H9 (cell line): ENCODE results near the gene MPL. TPM values are rescaled to one million over a fixed set of nuclear protein-coding genes. Genes with fewer than 3 reads are reported as not detected.

Experiments used
- DNase-seq: peaks from one replicate; pipeline ENCODE4 v3.0.0-alpha.2; 2017
- H2AFZ ChIP-seq: one replicate; pipeline ENCODE4 v1.6.1; 2013; ENCODE audit warnings: mild to moderate bottlenecking, low read length, control low read depth, moderate library complexity
- H2AK5ac ChIP-seq: 2 replicates; pipeline ENCODE4 v1.6.1; 2013; ENCODE audit warnings: low read length, control low read depth, mixed read lengths; ENCODE audit not compliant: insufficient read length
- H2BK120ac ChIP-seq: one replicate; pipeline ENCODE4 v1.6.1; 2013; ENCODE audit warnings: low read depth, mild to moderate bottlenecking, low read length, control low read depth, inconsistent platforms; ENCODE audit not compliant: poor library complexity, severe bottlenecking
- H2BK12ac ChIP-seq: 2 replicates; pipeline ENCODE4 v1.6.1; 2013; ENCODE audit warnings: low read length, control low read depth, mixed read lengths, low read depth; ENCODE audit not compliant: insufficient read length
- H2BK15ac ChIP-seq: 2 replicates; pipeline ENCODE4 v1.6.1; 2013; ENCODE audit warnings: low read depth, low read length, control low read depth
- H2BK20ac ChIP-seq: one replicate; pipeline ENCODE4 v1.6.1; 2013; ENCODE audit warnings: low read depth, mild to moderate bottlenecking, low read length, control low read depth, inconsistent platforms; ENCODE audit not compliant: poor library complexity, severe bottlenecking
- H2BK5ac ChIP-seq: 2 replicates; pipeline ENCODE4 v1.6.1; 2013; ENCODE audit warnings: low read length, control low read depth, mixed read lengths; ENCODE audit not compliant: insufficient read length
- H3K14ac ChIP-seq: 2 replicates; pipeline ENCODE4 v1.6.1; 2013; ENCODE audit warnings: low read length, control low read depth; ENCODE audit not compliant: insufficient read depth
- H3K18ac ChIP-seq: 2 replicates; pipeline ENCODE4 v1.6.1; 2013; ENCODE audit warnings: low read depth, mild to moderate bottlenecking, mixed read lengths, low read length, control low read depth; ENCODE audit not compliant: insufficient read length
- H3K23ac ChIP-seq: 2 replicates; pipeline ENCODE4 v1.6.1; 2013; ENCODE audit warnings: low read length, control low read depth, mixed read lengths, low read depth; ENCODE audit not compliant: insufficient read length
- H3K23me2 ChIP-seq: 2 replicates; pipeline ENCODE4 v1.6.1; 2013; ENCODE audit warnings: low read depth, mild to moderate bottlenecking, mixed read lengths, low read length, control low read depth; ENCODE audit not compliant: insufficient read length, poor library complexity, severe bottlenecking
- H3K27ac ChIP-seq: 2 replicates; pipeline ENCODE4 v1.5.1; 2013; ENCODE audit warnings: low read length, control low read depth, mixed read lengths, low read depth; ENCODE audit not compliant: insufficient read length
- H3K27me3 ChIP-seq: 2 replicates; pipeline ENCODE4 v1.6.1; 2013; ENCODE audit warnings: low read length, control low read depth, inconsistent platforms; ENCODE audit not compliant: insufficient read depth
- H3K4ac ChIP-seq: 2 replicates; pipeline ENCODE4 v1.6.1; 2013; ENCODE audit warnings: low read depth, mild to moderate bottlenecking, control low read depth, inconsistent platforms, low read length, moderate library complexity
- H3K4me1 ChIP-seq: 2 replicates; pipeline ENCODE4 v1.6.1; 2013; ENCODE audit warnings: low read length, control low read depth, inconsistent platforms; ENCODE audit not compliant: insufficient read depth
- H3K4me2 ChIP-seq: 2 replicates; pipeline ENCODE4 v1.6.1; 2013; ENCODE audit warnings: low read length, control low read depth, mixed read lengths; ENCODE audit not compliant: insufficient read length, insufficient read depth
- H3K56ac ChIP-seq: 2 replicates; pipeline ENCODE4 v1.6.1; 2013; ENCODE audit warnings: low read depth, mild to moderate bottlenecking, mixed read lengths, low read length, control low read depth; ENCODE audit not compliant: insufficient read length
- H3K79me1 ChIP-seq: 2 replicates; pipeline ENCODE4 v1.6.1; 2013; ENCODE audit warnings: low read depth, mild to moderate bottlenecking, moderate library complexity, low read length, control low read depth, inconsistent platforms; ENCODE audit not compliant: insufficient read depth, poor library complexity, severe bottlenecking
- H3K79me2 ChIP-seq: 2 replicates; pipeline ENCODE4 v1.6.1; 2013; ENCODE audit warnings: low read length, control low read depth, inconsistent platforms; ENCODE audit not compliant: insufficient read depth
- H3K9ac ChIP-seq: 2 replicates; pipeline ENCODE4 v1.6.1; 2013; ENCODE audit warnings: low read length, control low read depth, mixed read lengths; ENCODE audit not compliant: insufficient read length; ENCODE audit errors: extremely low read depth
- H3K9me3 ChIP-seq: one replicate; pipeline ENCODE4 v1.6.1; 2013; ENCODE audit warnings: low read depth, low read length, inconsistent platforms; ENCODE audit not compliant: control insufficient read depth
- H3T11ph ChIP-seq: one replicate; pipeline ENCODE4 v1.6.1; 2013; ENCODE audit warnings: mild to moderate bottlenecking, low read length, control low read depth, inconsistent platforms
- H4K20me1 ChIP-seq: one replicate; pipeline ENCODE4 v1.6.1; 2013; ENCODE audit not compliant: control insufficient read depth, insufficient read length, insufficient read depth
- H4K5ac ChIP-seq: 2 replicates; pipeline ENCODE4 v1.6.1; 2013; ENCODE audit warnings: low read depth, mild to moderate bottlenecking, mixed read lengths, low read length, control low read depth; ENCODE audit not compliant: insufficient read length
- H4K8ac ChIP-seq: replicated peaks from 2 replicates; pipeline ENCODE4 v1.6.1; 2013; ENCODE audit warnings: low read length, control low read depth, mixed read lengths, low read depth; ENCODE audit not compliant: insufficient read length
- H4K91ac ChIP-seq: 2 replicates; pipeline ENCODE4 v1.6.1; 2013; ENCODE audit warnings: low read depth, mild to moderate bottlenecking, moderate library complexity, mixed read lengths, low read length, control low read depth; ENCODE audit not compliant: insufficient read length
- H3K27ac Mint-ChIP-seq, 3 experiments: 2 replicates in 2 of 3; 3 replicates in 1 of 3; pipeline ENCODE4 v1.8.0; 2020 to 2021; ENCODE audit warnings: mixed read lengths in 3 of 3, mild to moderate bottlenecking in 1 of 3, moderate library complexity in 1 of 3
- H3K27me3 Mint-ChIP-seq: 2 replicates; pipeline ENCODE4 v1.8.0; 2021; ENCODE audit warnings: low read depth, mild to moderate bottlenecking, moderate library complexity, mixed read lengths
- H3K36me3 Mint-ChIP-seq, 3 experiments: 2 replicates in 2 of 3; 3 replicates in 1 of 3; pipeline ENCODE4 v1.8.0; 2020 to 2021; ENCODE audit warnings: low read depth in 3 of 3, mixed read lengths in 3 of 3; ENCODE audit not compliant: insufficient read depth in 1 of 3
- H3K4me1 Mint-ChIP-seq, 2 experiments: 2 replicates each; pipeline ENCODE4 v1.8.0; 2020; ENCODE audit warnings: mixed read lengths in 2 of 2
- H3K4me3 Mint-ChIP-seq, 2 experiments: 2 replicates in 1 of 2; 3 replicates in 1 of 2; pipeline ENCODE4 v1.8.0; 2020 to 2021; ENCODE audit warnings: mild to moderate bottlenecking in 2 of 2, mixed read lengths in 2 of 2, moderate library complexity in 1 of 2
- H3K9me3 Mint-ChIP-seq, 2 experiments: 2 replicates in 1 of 2; 3 replicates in 1 of 2; pipeline ENCODE4 v1.8.0; 2020; ENCODE audit warnings: mild to moderate bottlenecking in 2 of 2, mixed read lengths in 2 of 2, moderate library complexity in 1 of 2
- CTCF ChIP-seq: fragments of 200-600 bp; sonication (generic); conservative IDR thresholded peaks from 3 replicates; pipeline ENCODE4 v1.8.0; 2021; ENCODE audit warnings: antibody characterized with exemption, mild to moderate bottlenecking
- WGBS: extraction: QIAGEN DNeasy Blood & Tissue Kit; methylation state at CpG from one replicate; pipeline ENCODE4 v1.1.7; 2013; ENCODE audit warnings: missing lambda C conversion rate, low lambda C conversion rate, mixed read lengths; ENCODE audit not compliant: insufficient read length; ENCODE audit errors: extremely low coverage; 5-methylcytosine and 5-hydroxymethylcytosine counted together
- total RNA-seq: library from RNA; stranded (reverse); gene quantifications from 2 replicates; pipeline ENCODE4 v1.2.1, GENCODE V29; 2021

The MPL gene
- total RNA-seq, 1 experiment from 2014 or later, result not detected

GRCh38 chr1:43312212-43312623 lies 25.4 kb upstream of the MPL start:
- no CpG with 5 or more reads among the region's 19 CpGs for WGBS
- Mint-ChIP-seq H3K4me3 (no peak overlapping the region), H3K36me3 (no peaks in the 10 kb centered on the region; a peak in 1 of 7 replicates), H3K4me1 (no peaks in the 10 kb centered on the region; a peak in 1 of 4 replicates), H3K9me3 (no peaks in the 10 kb centered on the region), H3K27ac (no peak overlapping the region; a peak in 1 of 7 replicates), H3K27me3 (peaks cover 11% of the 10 kb centered on the region)
- Histone ChIP-seq H3K4ac (no peak overlapping the region), H3K27me3 (no peaks in the 10 kb centered on the region), H4K5ac (no peak overlapping the region), H3K27ac (no peak overlapping the region), H2BK12ac (no peak overlapping the region), H3K23ac (no peak overlapping the region), H3K9ac (no peak overlapping the region), H3K56ac (no peak overlapping the region), H3T11ph (no peak overlapping the region), H3K4me1 (no peaks in the 10 kb centered on the region), H3K23me2 (no peaks in the 10 kb centered on the region), H3K9me3 (no peaks in the 10 kb centered on the region), H4K20me1 (no peaks in the 10 kb centered on the region), H3K14ac (no peak overlapping the region; the same call in 1 of the 2 replicates), H2AFZ (no peak overlapping the region), H2BK15ac (no peak overlapping the region), H2AK5ac (no peak overlapping the region), H3K18ac (no peak overlapping the region), H3K79me2 (no peaks in the 10 kb centered on the region), H2BK120ac (no peak overlapping the region), H4K91ac (no peak overlapping the region), H3K4me2 (no peak overlapping the region), H2BK20ac (no peak overlapping the region), H4K8ac (no peak overlapping the region), H3K79me1 (no peaks in the 10 kb centered on the region), H2BK5ac (no peak overlapping the region)
- no peak for DNase-seq
- TF ChIP-seq CTCF, result no peak
